B cell (primary cell): ENCODE results near the gene NODAL. TPM values are rescaled to one million over a fixed set of nuclear protein-coding genes. Genes with fewer than 3 reads are reported as not detected.

ENCODE experiments used
- ATAC-seq: fragments of 200-7000 bp; cut with Tn5 transposase; one replicate; pipeline ENCODE4 v1.10.0; 2021; ENCODE audit warnings: low read depth, mild to moderate bottlenecking, moderate number of reproducible peaks, moderate library complexity
- CTCF ChIA-PET: fragments of 350-600 bp; sonication (Branson Sonifier 250); formaldehyde crosslinking; loops from one replicate; lab custom pipeline; 2021; ENCODE audit warnings: antibody characterized with exemption, inconsistent platforms; lab: Charles Lee
- POLR2A ChIA-PET: fragments of 350-600 bp; sonication (Branson Sonifier 250); formaldehyde crosslinking; loops from one replicate; lab custom pipeline; 2021; ENCODE audit warnings: antibody characterized with exemption; lab: Charles Lee
- DNase-seq: peaks from one replicate; pipeline ENCODE4 v3.0.0; 2013
- H2AFZ ChIP-seq: 2 replicates; pipeline ENCODE4 v1.6.1; 2012; ENCODE audit warnings: mild to moderate bottlenecking, low read depth, low read length; ENCODE audit not compliant: insufficient read depth, poor library complexity, severe bottlenecking
- H3K27ac ChIP-seq, 2 donors: 1 replicate in 1 of 2; 2 replicates in 1 of 2; pipeline ENCODE4 v1.5.1; 2012 to 2013; ENCODE audit warnings: low read length in 2 of 2, mild to moderate bottlenecking in 2 of 2, moderate library complexity in 1 of 2
- H3K27me3 ChIP-seq, 4 experiments: fragments of 200-600 bp in 1 of 4; sonication (generic) in 1 of 4; replicated peaks in 1 of 4; 1 replicate in 2 of 4; 2 replicates in 2 of 4; pipeline versions ENCODE4 v1.6.1 to v1.7.0; 2013 to 2016; ENCODE audit warnings: low read length in 3 of 4, mild to moderate bottlenecking in 2 of 4, mixed read lengths in 1 of 4, moderate library complexity in 1 of 4; ENCODE audit not compliant: insufficient read depth in 4 of 4, control insufficient read depth in 3 of 4; ENCODE audit errors: control extremely low read depth in 1 of 4
- H3K36me3 ChIP-seq, 2 experiments: replicated peaks in 1 of 2; 1 replicate in 1 of 2; 2 replicates in 1 of 2; pipeline versions ENCODE4 v1.6.1 to v1.7.1; 2013; ENCODE audit warnings: low read length in 1 of 2; ENCODE audit not compliant: insufficient read depth in 2 of 2, control insufficient read depth in 1 of 2; ENCODE audit errors: control extremely low read depth in 1 of 2, extremely low read depth in 1 of 2
- H3K4me1 ChIP-seq, 2 donors: fragments of 200-600 bp in 1 of 2; sonication (generic) in 1 of 2; 1 replicate in 1 of 2; 2 replicates in 1 of 2; pipeline versions ENCODE4 v1.5.1 to v1.6.1; 2013 to 2017; ENCODE audit warnings: low read length in 2 of 2; ENCODE audit not compliant: control insufficient read depth in 2 of 2, insufficient read depth in 2 of 2
- H3K4me2 ChIP-seq: replicated peaks from 2 replicates; pipeline ENCODE3; 2012; ENCODE audit warnings: mild to moderate bottlenecking, low read depth, low read length; ENCODE audit not compliant: poor library complexity, severe bottlenecking
- H3K4me3 ChIP-seq, 5 experiments: fragments of 200-600 bp in 1 of 5; sonication (generic) in 1 of 5; 1 replicate in 3 of 5; 2 replicates in 2 of 5; pipeline versions ENCODE4 v1.5.1 to v1.7.0; 2011 to 2016; ENCODE audit warnings: low read length in 4 of 5, mild to moderate bottlenecking in 4 of 5, low read depth in 2 of 5, control low read depth in 1 of 5, moderate library complexity in 1 of 5; ENCODE audit not compliant: insufficient read depth in 1 of 5; ENCODE audit errors: control extremely low read depth in 1 of 5, extremely low read depth in 1 of 5
- H3K79me2 ChIP-seq: fragments of 200-600 bp; sonication (generic); one replicate; pipeline ENCODE4 v1.6.0; 2016; ENCODE audit warnings: low read length; ENCODE audit not compliant: control insufficient read depth, insufficient read depth
- H3K9ac ChIP-seq: fragments of 200-600 bp; sonication (generic); 2 replicates; pipeline ENCODE4 v1.6.1; 2017; ENCODE audit warnings: mild to moderate bottlenecking, low read length, moderate library complexity
- H3K9me3 ChIP-seq, 3 donors: one replicate each; pipeline versions ENCODE4 v1.6.1 to v1.7.1; 2013; ENCODE audit warnings: low read length in 2 of 3; ENCODE audit not compliant: control insufficient read depth in 2 of 3, insufficient read depth in 1 of 3; ENCODE audit errors: control extremely low read depth in 1 of 3
- H4K20me1 ChIP-seq: 2 replicates; pipeline ENCODE4 v1.6.0; 2012; ENCODE audit warnings: mild to moderate bottlenecking, low read length; ENCODE audit not compliant: insufficient read depth, control insufficient read depth, poor library complexity, severe bottlenecking
- H3K27ac Mint-ChIP-seq: one replicate; pipeline ENCODE4 v1.8.0; 2021; ENCODE audit warnings: mixed read lengths
- H3K27me3 Mint-ChIP-seq: one replicate; pipeline ENCODE4 v1.8.0; 2021; ENCODE audit warnings: mixed read lengths
- H3K4me1 Mint-ChIP-seq: one replicate; pipeline ENCODE4 v1.8.0; 2021; ENCODE audit warnings: mixed read lengths
- H3K4me3 Mint-ChIP-seq: one replicate; pipeline ENCODE4 v1.8.0; 2021; ENCODE audit warnings: mixed read lengths
- H3K9me3 Mint-ChIP-seq: one replicate; pipeline ENCODE4 v1.8.0; 2022; ENCODE audit warnings: mixed read lengths; ENCODE audit not compliant: insufficient read depth
- CTCF ChIP-seq: fragments of 200-600 bp; IDR thresholded peaks from one replicate; pipeline ENCODE4 v1.8.0; 2022; ENCODE audit warnings: antibody characterized with exemption, mild to moderate bottlenecking
- EZH2 ChIP-seq: IDR thresholded peaks from 2 replicates; pipeline ENCODE4 v1.6.1; 2012; ENCODE audit warnings: borderline replicate concordance, low read depth, mild to moderate bottlenecking, moderate library complexity, low read length; ENCODE audit not compliant: insufficient read depth, poor library complexity, severe bottlenecking
- WGBS: methylation state at CpG from one replicate; pipeline ENCODE4 v1.1.5; 2013; ENCODE audit warnings: missing lambda C conversion rate; ENCODE audit not compliant: insufficient coverage; 5-methylcytosine and 5-hydroxymethylcytosine counted together
- intact Hi-C: fragments of 100-400 bp; cut with micrococcal nuclease; formaldehyde crosslinking; loops from one replicate; pipeline ENCODE4 v1.10.0; 2022
- polyA plus RNA-seq: library from polyadenylated mRNA; depleted of rRNA; stranded (reverse); fragments of >200 nt; gene quantifications from 2 replicates; pipeline ENCODE4 v1.2.3, GENCODE V29; 2012
- total RNA-seq, 2 donors: library from RNA; stranded (reverse); fragments of 120-200 nt in 1 of 2; gene quantifications; 1 replicate in 1 of 2; 2 replicates in 1 of 2; pipeline versions ENCODE4 v1.2.3 to v1.2.4, GENCODE V29; 2013 to 2022

The NODAL gene
- total and polyA plus RNA-seq, 2 donors (not counting 1 experiment from before 2014, with no cell fraction given) = 0.06 TPM; not detected in 1

GRCh38 chr10:70433581-70434280 lies 7.8 kb downstream of the NODAL start:
- peaks cover 16% of the 10 kb centered on the region for H3K4me1 Mint-ChIP-seq
- Histone ChIP-seq H3K9me3 (no peaks in the 10 kb centered on the region), H3K4me1 (peaks cover 5 to 9% of the 10 kb centered on the region in 2 donors), H4K20me1 (no peaks in the 10 kb centered on the region), H3K27ac (no peak overlapping the region), H3K4me2 (no peak overlapping the region), H3K79me2 (no peaks in the 10 kb centered on the region), H3K36me3 (no peaks in the 10 kb centered on the region), H3K4me3 (no peak overlapping the region), H3K9ac (no peak overlapping the region), H3K27me3 (no peaks in the 10 kb centered on the region), H2AFZ (no peak overlapping the region)
- peaks cover 4% of the 10 kb centered on the region for H3K27me3 Mint-ChIP-seq
- ATAC-seq (no peak), DNase-seq (no peak)
- ChIA-PET CTCF (interaction anchor here (1.0 kb wide), 1 partner anchor 318 kb away, joined by 3 read pairs; no protein-coding TSS in a partner anchor), POLR2A (no interaction called here)
- H3K4me3 Mint-ChIP-seq = no peak overlapping the region
- 72% methylated on average over 5 of the region's 9 CpGs for WGBS
- H3K27ac Mint-ChIP-seq = no peak overlapping the region
- TF ChIP-seq CTCF (no peak), EZH2 (no peak)
- intact Hi-C loops = no loop called here
- no peaks in the 10 kb centered on the region for H3K9me3 Mint-ChIP-seq

- Histone ChIP-seq H3K4me2 (peak overlapping the region; percentile 46), H2AFZ (no peak overlapping the region), H3K27ac (peak overlapping the region in 1 of 2 donors; percentile 28), H3K9ac (peak overlapping the region; percentile 34), H3K79me2 (no peaks in the 10 kb centered on the region), H3K36me3 (peaks cover 0 to 7% of the 10 kb centered on the region in 2 experiments), H3K9me3 (no peaks in the 10 kb centered on the region), H3K27me3 (no peaks in the 10 kb centered on the region), H3K4me1 (peaks cover 5 to 9% of the 10 kb centered on the region in 2 donors), H3K4me3 (peak overlapping the region in 3 of 5 experiments; percentile 11 to 34 (median 31)), H4K20me1 (no peaks in the 10 kb centered on the region)
- Mint-ChIP-seq H3K4me1 (peaks cover 16% of the 10 kb centered on the region), H3K27me3 (peaks cover 4% of the 10 kb centered on the region), H3K27ac (no peak overlapping the region), H3K4me3 (peak overlapping the region; percentile 68), H3K9me3 (no peaks in the 10 kb centered on the region)
- ATAC-seq (no peak), DNase-seq (no peak)
- POLR2A ChIA-PET = no interaction called here
- TF ChIP-seq EZH2 (no peak), CTCF (no peak)
- CTCF ChIA-PET = interaction anchor here (0.6 to 1.2 kb wide), 4 partner anchors 78 to 1280 kb away, joined by 3 to 4 read pairs (median 3); no protein-coding TSS in a partner anchor
- WGBS = 51% methylated on average over 3 of the region's 6 CpGs
- intact Hi-C loops = no loop called here
Measured at GRCh38 chr10:70432561-70433263, 8.8 kb downstream of the NODAL start.
